Ascending aorta (tissue), 2 donors: ENCODE measurements around the gene CADPS2. TPM values are rescaled to one million over a fixed set of nuclear protein-coding genes. Genes with fewer than 3 reads are reported as not detected.
"Not testable (repeated sequence)": the region's sequence is repeated elsewhere in the genome, so short reads cannot be mapped to it uniquely, and the experiment has no call there.

Experiments used
- DNase-seq, 2 donors: peaks; one replicate each; pipeline ENCODE4 v3.0.0-alpha.2; 2019; ENCODE audit warnings: low spot score in 2 of 2
- H3K27ac ChIP-seq, 2 donors: fragments of 200-600 bp; sonication (generic); one replicate each; pipeline ENCODE4 v1.5.1; 2016 to 2017; ENCODE audit warnings: mild to moderate bottlenecking in 1 of 2
- H3K27me3 ChIP-seq: fragments of 200-600 bp; sonication (generic); one replicate; pipeline ENCODE4 v1.5.1; 2017
- H3K36me3 ChIP-seq, 2 donors: fragments of 200-600 bp; sonication (generic); one replicate each; pipeline ENCODE4 v1.5.1; 2016
- H3K4me1 ChIP-seq, 2 donors: fragments of 200-600 bp; sonication (generic); one replicate each; pipeline ENCODE4 v1.5.1; 2016 to 2017; ENCODE audit warnings: mild to moderate bottlenecking in 1 of 2
- H3K4me3 ChIP-seq, 2 donors: fragments of 200-600 bp; sonication (generic); one replicate each; pipeline ENCODE4 v1.5.1; 2016 to 2017; ENCODE audit warnings: mild to moderate bottlenecking in 1 of 2
- H3K9me3 ChIP-seq, 2 donors: fragments of 200-600 bp; sonication (generic); one replicate each; pipeline ENCODE4 v1.5.1; 2016
- CTCF ChIP-seq, 3 experiments: fragments of 200-600 bp in 2 of 3; fragments of 450-650 bp in 1 of 3; sonication (generic) in 2 of 3; IDR thresholded peaks; one replicate each; pipeline ENCODE4 v1.5.1; 2016 to 2019; ENCODE audit warnings: antibody characterized with exemption in 3 of 3, mild to moderate bottlenecking in 1 of 3, moderate library complexity in 1 of 3
- intact Hi-C: fragments of 100-400 bp; cut with DNase I; formaldehyde crosslinking; loops from one replicate; pipeline ENCODE4 v1.15.1; 2023
- total RNA-seq: library from RNA; depleted of rRNA; stranded (reverse); fragments of >200 nt; gene quantifications from one replicate; pipeline ENCODE4 v1.1.0, GENCODE V29; 2016

CADPS2 gene
- total RNA-seq, 1 donor from 2014 or later, result 31.8 TPM

GRCh38 chr7:122845286-122845685, 41.0 kb downstream of the CADPS2 start:
- intact Hi-C loops, result no loop called here
- H3K9me3 ChIP-seq, result no peaks in the 10 kb centered on the region
- no peak overlapping the region for H3K27ac ChIP-seq
- H3K4me1 ChIP-seq, result no peaks in the 10 kb centered on the region
- H3K36me3 ChIP-seq, result no peaks in the 10 kb centered on the region
- no peak for TF ChIP-seq CTCF (IDR thresholded peaks at IDR 0.05)
- no peak overlapping the region for H3K4me3 ChIP-seq
- DNase-seq, result no peak
- H3K27me3 ChIP-seq, result no peaks in the 10 kb centered on the region

- intact Hi-C loops, result no loop called here
- no peak for TF ChIP-seq CTCF (IDR thresholded peaks at IDR 0.05)
- H3K27ac ChIP-seq, result no peak overlapping the region
- no peaks in the 10 kb centered on the region for H3K36me3 ChIP-seq
- H3K4me3 ChIP-seq, result no peak overlapping the region
- no peak for DNase-seq
- no peaks in the 10 kb centered on the region for H3K4me1 ChIP-seq
- no peaks in the 10 kb centered on the region for H3K9me3 ChIP-seq
- no peaks in the 10 kb centered on the region for H3K27me3 ChIP-seq
These were observed 41.9 kb downstream of the CADPS2 start for GRCh38 chr7:122844191-122844988.

GRCh38 chr7:122842971-122843370, 43.3 kb downstream of the CADPS2 start:
- TF ChIP-seq CTCF (IDR thresholded peaks at IDR 0.05), result no peak
- DNase-seq, result no peak
- Histone ChIP-seq H3K9me3 (no peaks in the 10 kb centered on the region), H3K36me3 (no peaks in the 10 kb centered on the region), H3K4me1 (no peaks in the 10 kb centered on the region), H3K27ac (no peak overlapping the region), H3K4me3 (no peak overlapping the region), H3K27me3 (no peaks in the 10 kb centered on the region)
- intact Hi-C loops, result no loop called here

GRCh38 chr7:122836286-122836685, 50.0 kb downstream of the CADPS2 start:
- H3K36me3 ChIP-seq, H3K4me1 ChIP-seq, intact Hi-C loops, H3K27me3 ChIP-seq, H3K9me3 ChIP-seq, DNase-seq, H3K4me3 ChIP-seq, H3K27ac ChIP-seq: not testable (repeated sequence)

- H3K9me3 ChIP-seq, H3K4me1 ChIP-seq, H3K4me3 ChIP-seq, DNase-seq, intact Hi-C loops, H3K27me3 ChIP-seq, H3K27ac ChIP-seq, H3K36me3 ChIP-seq: not testable (repeated sequence)
These were observed 51.7 kb downstream of the CADPS2 start for GRCh38 chr7:122834571-122834942.

- Histone ChIP-seq H3K36me3 (no peaks in the 10 kb centered on the region), H3K9me3 (peaks cover 0 to 4% of the 10 kb centered on the region in 2 donors), H3K27me3 (no peaks in the 10 kb centered on the region), H3K27ac (no peak overlapping the region), H3K4me1 (no peaks in the 10 kb centered on the region), H3K4me3 (no peak overlapping the region)
- DNase-seq, result no peak
- intact Hi-C loops, result no loop called here
- TF ChIP-seq CTCF (IDR thresholded peaks at IDR 0.05), result no peak
These were observed 52.2 kb downstream of the CADPS2 start for GRCh38 chr7:122833888-122834570.
